Activated T-helper 1 cell treated with anti-CD3 and anti-CD28 coated beads, Interleukin-12 subunit alpha, Interleukin-12 subunit beta, Interleukin-2, Interleukin-4 antibody, amounts not matched to agents 30 ng/mL and 10 ng/mL and 1 ng/mL, durations not matched to agents 14 hours and 24 hours and 36 hours (primary cell): ENCODE measurements around the gene DNAJC11. TPM values are rescaled to one million over a fixed set of nuclear protein-coding genes. Genes with fewer than 3 reads are reported as not detected.
"Not testable (repeated sequence)": the region's sequence is repeated elsewhere in the genome, so short reads cannot be mapped to it uniquely, and the experiment has no call there.

Source experiments
- DNase-seq: peaks from one replicate; pipeline ENCODE4 v3.0.0; 2021; ENCODE audit warnings: low spot score
- H3K27ac Mint-ChIP-seq: one replicate; pipeline ENCODE4 v1.8.0; 2021; ENCODE audit warnings: mild to moderate bottlenecking, mixed read lengths
- H3K27me3 Mint-ChIP-seq: one replicate; pipeline ENCODE4 v1.8.0; 2022; ENCODE audit warnings: mild to moderate bottlenecking, moderate library complexity, mixed read lengths; ENCODE audit not compliant: insufficient read depth
- H3K36me3 Mint-ChIP-seq: one replicate; pipeline ENCODE4 v1.8.0; 2021; ENCODE audit warnings: low read depth, mixed read lengths
- H3K4me1 Mint-ChIP-seq: one replicate; pipeline ENCODE4 v1.8.0; 2021; ENCODE audit warnings: low read depth, mixed read lengths
- H3K4me3 Mint-ChIP-seq: one replicate; pipeline ENCODE4 v1.8.0; 2021; ENCODE audit warnings: mild to moderate bottlenecking, moderate library complexity, mixed read lengths
- H3K9me3 Mint-ChIP-seq: one replicate; pipeline ENCODE4 v1.8.0; 2021; ENCODE audit warnings: mixed read lengths
- intact Hi-C: fragments of 100-400 bp; cut with micrococcal nuclease; formaldehyde crosslinking; loops from one replicate; pipeline ENCODE4 v1.15.1; 2024
- total RNA-seq: library from RNA; stranded (reverse); gene quantifications from 2 replicates; pipeline ENCODE4 v1.2.3, GENCODE V29; 2022

The DNAJC11 gene
- total RNA-seq, 1 donor from 2014 or later, result 81.4 TPM

- no peak overlapping the region for H3K27ac Mint-ChIP-seq
- H3K27me3 Mint-ChIP-seq, result no peaks in the 10 kb centered on the region
- H3K4me3 Mint-ChIP-seq, result no peak overlapping the region
- no peaks in the 10 kb centered on the region for H3K9me3 Mint-ChIP-seq
- H3K4me1 Mint-ChIP-seq, result no peaks in the 10 kb centered on the region
- peaks cover 9% of the 10 kb centered on the region for H3K36me3 Mint-ChIP-seq
- no peak for DNase-seq
- intact Hi-C loops, result no loop called here
Observed at GRCh38 chr1:6658359-6659060, 43.1 kb downstream of the DNAJC11 start.

- Mint-ChIP-seq H3K36me3 (peaks cover 13% of the 10 kb centered on the region), H3K27me3 (no peaks in the 10 kb centered on the region), H3K4me3 (no peak overlapping the region), H3K27ac (no peak overlapping the region), H3K9me3 (no peaks in the 10 kb centered on the region), H3K4me1 (no peaks in the 10 kb centered on the region)
- DNase-seq, result no peak
- intact Hi-C loops, result no loop called here
Observed at GRCh38 chr1:6657138-6657537, 44.5 kb downstream of the DNAJC11 start.

- intact Hi-C loops, result no loop called here
- Mint-ChIP-seq H3K27ac (no peak overlapping the region), H3K4me1 (no peaks in the 10 kb centered on the region), H3K27me3 (no peaks in the 10 kb centered on the region), H3K36me3 (peaks cover 13% of the 10 kb centered on the region), H3K9me3 (no peaks in the 10 kb centered on the region), H3K4me3 (no peak overlapping the region)
- no peak for DNase-seq
Observed at GRCh38 chr1:6653436-6654290, 48.0 kb downstream of the DNAJC11 start.

GRCh38 chr1:6652986-6653385 is 48.6 kb downstream of the DNAJC11 start:
- no peak for DNase-seq
- Mint-ChIP-seq H3K27me3 (no peaks in the 10 kb centered on the region), H3K4me3 (no peak overlapping the region), H3K9me3 (no peaks in the 10 kb centered on the region), H3K27ac (no peak overlapping the region), H3K4me1 (no peaks in the 10 kb centered on the region), H3K36me3 (peaks cover 10% of the 10 kb centered on the region)
- intact Hi-C loops, result no loop called here

GRCh38 chr1:6651909-6652308 is 49.7 kb downstream of the DNAJC11 start:
- no peak overlapping the region for H3K27ac Mint-ChIP-seq
- no peak overlapping the region for H3K4me3 Mint-ChIP-seq
- no peaks in the 10 kb centered on the region for H3K27me3 Mint-ChIP-seq
- DNase-seq, result no peak
- H3K4me1 Mint-ChIP-seq, result no peaks in the 10 kb centered on the region
- H3K9me3 Mint-ChIP-seq, result no peaks in the 10 kb centered on the region
- H3K36me3 Mint-ChIP-seq, result peaks cover 9% of the 10 kb centered on the region
- intact Hi-C loops, result no loop called here

GRCh38 chr1:6648556-6648955 is 53.1 kb downstream of the DNAJC11 start:
- H3K27ac Mint-ChIP-seq, result no peak overlapping the region
- H3K36me3 Mint-ChIP-seq, result peaks cover 17% of the 10 kb centered on the region
- no peak for DNase-seq
- no peaks in the 10 kb centered on the region for H3K9me3 Mint-ChIP-seq
- H3K4me3 Mint-ChIP-seq, result no peak overlapping the region
- peaks cover 7% of the 10 kb centered on the region for H3K4me1 Mint-ChIP-seq
- intact Hi-C loops, result no loop called here
- H3K27me3 Mint-ChIP-seq, result no peaks in the 10 kb centered on the region

GRCh38 chr1:6646499-6647148 is 55.0 kb downstream of the DNAJC11 start:
- DNase-seq, result no peak
- Mint-ChIP-seq H3K27me3 (no peaks in the 10 kb centered on the region), H3K36me3 (peaks cover 19% of the 10 kb centered on the region), H3K4me1 (peaks cover 7% of the 10 kb centered on the region), H3K27ac (no peak overlapping the region), H3K9me3 (no peaks in the 10 kb centered on the region), H3K4me3 (no peak overlapping the region)
- intact Hi-C loops, result loop anchor here (1.0 kb wide), 3 partner anchors 44 to 160 kb away; partner anchors contain the start of genes KLHL21 and NOL9

GRCh38 chr1:6645018-6645417 is 56.6 kb downstream of the DNAJC11 start:
- H3K4me1 Mint-ChIP-seq, result peaks cover 7% of the 10 kb centered on the region
- H3K36me3 Mint-ChIP-seq, result peaks cover 19% of the 10 kb centered on the region
- no peaks in the 10 kb centered on the region for H3K9me3 Mint-ChIP-seq
- no peak overlapping the region for H3K4me3 Mint-ChIP-seq
- no peak overlapping the region for H3K27ac Mint-ChIP-seq
- no peaks in the 10 kb centered on the region for H3K27me3 Mint-ChIP-seq
- DNase-seq, result no peak
- intact Hi-C loops, result no loop called here

- H3K36me3 Mint-ChIP-seq, result peaks cover 31% of the 10 kb centered on the region
- H3K4me3 Mint-ChIP-seq, DNase-seq, H3K27me3 Mint-ChIP-seq, intact Hi-C loops, H3K27ac Mint-ChIP-seq, H3K4me1 Mint-ChIP-seq, H3K9me3 Mint-ChIP-seq: not testable (repeated sequence)
Observed at GRCh38 chr1:6640867-6641266, 60.7 kb downstream of the DNAJC11 start.

GRCh38 chr1:6638226-6638625 is 63.4 kb downstream of the DNAJC11 start:
- intact Hi-C loops, result no loop called here
- Mint-ChIP-seq H3K9me3 (no peaks in the 10 kb centered on the region), H3K4me1 (no peaks in the 10 kb centered on the region), H3K27ac (no peak overlapping the region), H3K27me3 (no peaks in the 10 kb centered on the region), H3K36me3 (peaks cover 28% of the 10 kb centered on the region), H3K4me3 (no peak overlapping the region)
- DNase-seq, result no peak

GRCh38 chr1:6637770-6638169 is 63.8 kb downstream of the DNAJC11 start:
- Mint-ChIP-seq H3K27me3 (no peaks in the 10 kb centered on the region), H3K9me3 (no peaks in the 10 kb centered on the region), H3K36me3 (peaks cover 27% of the 10 kb centered on the region), H3K4me3 (no peak overlapping the region), H3K4me1 (no peaks in the 10 kb centered on the region), H3K27ac (no peak overlapping the region)
- no peak for DNase-seq
- intact Hi-C loops, result no loop called here

- peaks cover 21% of the 10 kb centered on the region for H3K36me3 Mint-ChIP-seq
- intact Hi-C loops, H3K9me3 Mint-ChIP-seq, H3K27ac Mint-ChIP-seq, H3K27me3 Mint-ChIP-seq, H3K4me1 Mint-ChIP-seq, DNase-seq, H3K4me3 Mint-ChIP-seq: not testable (repeated sequence)
Observed at GRCh38 chr1:6636778-6637177, 64.8 kb downstream of the DNAJC11 start.
